Gastroesophageal sphincter (tissue), 3 donors: ENCODE measurements around the gene PLK1.

ENCODE experiments used
- CTCF ChIP-seq, 4 experiments: fragments of 200-600 bp in 2 of 4; fragments of 450-650 bp in 2 of 4; sonication (generic) in 1 of 4; IDR thresholded peaks; one replicate each; pipeline ENCODE4 v1.5.1; 2017 to 2019; ENCODE audit warnings: antibody characterized with exemption in 4 of 4, mild to moderate bottlenecking in 2 of 4, moderate library complexity in 2 of 4
- EP300 ChIP-seq: sonication (generic); formaldehyde crosslinking; IDR thresholded peaks from one replicate; pipeline ENCODE4 v1.6.1; 2017; ENCODE audit warnings: antibody characterized with exemption, mild to moderate bottlenecking

DNA sequence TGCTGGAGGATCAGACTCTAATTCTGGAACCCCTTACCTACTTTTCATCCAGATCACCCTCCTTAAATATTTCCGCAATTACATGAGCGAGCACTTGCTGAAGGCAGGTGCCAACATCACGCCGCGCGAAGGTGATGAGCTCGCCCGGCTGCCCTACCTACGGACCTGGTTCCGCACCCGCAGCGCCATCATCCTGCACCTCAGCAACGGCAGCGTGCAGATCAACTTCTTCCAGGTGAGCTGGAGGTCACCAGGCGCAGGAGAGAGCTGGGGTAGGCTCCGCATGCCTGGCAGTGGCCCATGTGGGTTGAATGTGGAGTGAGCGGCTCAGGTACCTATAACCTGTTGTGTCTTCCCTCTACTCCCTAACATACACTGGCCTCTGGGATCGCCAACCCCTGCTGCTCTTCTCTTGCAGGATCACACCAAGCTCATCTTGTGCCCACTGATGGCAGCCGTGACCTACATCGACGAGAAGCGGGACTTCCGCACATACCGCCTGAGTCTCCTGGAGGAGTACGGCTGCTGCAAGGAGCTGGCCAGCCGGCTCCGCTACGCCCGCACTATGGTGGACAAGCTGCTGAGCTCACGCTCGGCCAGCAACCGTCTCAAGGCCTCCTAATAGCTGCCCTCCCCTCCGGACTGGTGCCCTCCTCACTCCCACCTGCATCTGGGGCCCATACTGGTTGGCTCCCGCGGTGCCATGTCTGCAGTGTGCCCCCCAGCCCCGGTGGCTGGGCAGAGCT lies 10.9 kb downstream of the PLK1 start:
- TF ChIP-seq CTCF (IDR thresholded peaks at IDR 0.05) = no peak
- no peak for TF ChIP-seq EP300
